Naive thymus-derived CD4-positive, alpha-beta T cell (primary cell): Measurements from ENCODE around the gene HHLA2. TPM values are rescaled to one million over a fixed set of nuclear protein-coding genes. Genes with fewer than 3 reads are reported as not detected.

Source experiments
- ATAC-seq: fragments of 150-1000 bp; cut with Tn5 transposase; 2 replicates; pipeline ENCODE4 v1.10.0; 2021; ENCODE audit warnings: mild to moderate bottlenecking, moderate library complexity
- CTCF ChIA-PET: fragments of 350-600 bp; sonication (Branson Sonifier 250); formaldehyde crosslinking; loops from one replicate; lab custom pipeline; 2021; ENCODE audit warnings: antibody characterized with exemption; lab: Charles Lee
- POLR2A ChIA-PET: fragments of 350-600 bp; sonication (Branson Sonifier 250); formaldehyde crosslinking; loops from one replicate; lab custom pipeline; 2021; ENCODE audit warnings: antibody characterized with exemption, inconsistent platforms; lab: Charles Lee
- DNase-seq, 9 donors: peaks; one replicate each; pipeline versions ENCODE4 v3.0.0 to v3.0.0-alpha.2; 2020 to 2022; ENCODE audit warnings: mixed read lengths in 1 of 9
- H3K27ac ChIP-seq: one replicate; pipeline ENCODE4 v1.7.0; 2013; ENCODE audit warnings: mild to moderate bottlenecking, low read depth, low read length, moderate library complexity
- H3K27me3 ChIP-seq, 2 donors: one replicate each; pipeline ENCODE4 v1.7.0; 2013; ENCODE audit warnings: low read length in 2 of 2, mild to moderate bottlenecking in 2 of 2, moderate library complexity in 2 of 2; ENCODE audit not compliant: control insufficient read depth in 2 of 2, insufficient read depth in 2 of 2
- H3K36me3 ChIP-seq, 3 experiments: 1 replicate in 2 of 3; 2 replicates in 1 of 3; pipeline ENCODE4 v1.7.0; 2013; ENCODE audit warnings: low read length in 3 of 3, mild to moderate bottlenecking in 3 of 3, moderate library complexity in 1 of 3; ENCODE audit not compliant: insufficient read depth in 3 of 3, control insufficient read depth in 2 of 3
- H3K4me1 ChIP-seq, 2 donors: one replicate each; pipeline ENCODE4 v1.7.0; 2013; ENCODE audit warnings: low read length in 2 of 2, mild to moderate bottlenecking in 2 of 2, moderate library complexity in 1 of 2; ENCODE audit not compliant: control insufficient read depth in 2 of 2, insufficient read depth in 2 of 2
- H3K4me3 ChIP-seq: 2 replicates; pipeline ENCODE4 v1.7.0; 2013; ENCODE audit warnings: mild to moderate bottlenecking, low read length
- H3K9me3 ChIP-seq, 3 experiments: 1 replicate in 2 of 3; 2 replicates in 1 of 3; pipeline ENCODE4 v1.7.0; 2013; ENCODE audit warnings: low read length in 3 of 3; ENCODE audit not compliant: control insufficient read depth in 2 of 3
- H3K27ac Mint-ChIP-seq, 9 donors: one replicate each; pipeline ENCODE4 v1.8.0; 2020 to 2022; ENCODE audit warnings: mixed read lengths in 9 of 9, mild to moderate bottlenecking in 8 of 9, moderate library complexity in 5 of 9, inconsistent platforms in 2 of 9
- H3K27me3 Mint-ChIP-seq, 5 donors: one replicate each; pipeline ENCODE4 v1.8.0; 2021 to 2022; ENCODE audit warnings: mixed read lengths in 5 of 5, mild to moderate bottlenecking in 1 of 5
- H3K36me3 Mint-ChIP-seq, 5 donors: one replicate each; pipeline ENCODE4 v1.8.0; 2020 to 2022; ENCODE audit warnings: mixed read lengths in 5 of 5, mild to moderate bottlenecking in 3 of 5, inconsistent platforms in 1 of 5
- H3K4me1 Mint-ChIP-seq, 7 donors: one replicate each; pipeline ENCODE4 v1.8.0; 2020 to 2022; ENCODE audit warnings: mixed read lengths in 7 of 7, mild to moderate bottlenecking in 3 of 7, inconsistent platforms in 1 of 7
- H3K4me3 Mint-ChIP-seq, 10 donors: one replicate each; pipeline ENCODE4 v1.8.0; 2020 to 2022; ENCODE audit warnings: mild to moderate bottlenecking in 10 of 10, mixed read lengths in 10 of 10, moderate library complexity in 6 of 10, inconsistent platforms in 2 of 10
- H3K9me3 Mint-ChIP-seq, 11 donors: one replicate each; pipeline ENCODE4 v1.8.0; 2020 to 2022; ENCODE audit warnings: mixed read lengths in 11 of 11, mild to moderate bottlenecking in 4 of 11, inconsistent platforms in 1 of 11, moderate library complexity in 1 of 11
- intact Hi-C, 2 donors: fragments of 100-400 bp; cut with micrococcal nuclease; formaldehyde crosslinking; loops; one replicate each; pipeline ENCODE4 v1.15.1; 2023
- polyA plus RNA-seq, 2 donors: library from polyadenylated mRNA; unstranded; fragments of 300-500 nt; fragmentation: Illumina TruSeq; gene quantifications; one replicate each; pipeline ENCODE4 v1.2.3, GENCODE V29; 2021
- total RNA-seq, 6 experiments: library from RNA in 5 of 6; stranded (reverse) in 5 of 6; gene quantifications; 1 replicate in 5 of 6; 2 replicates in 1 of 6; pipeline ENCODE4 v1.2.3 and lab custom pipeline; 2021 to 2026

HHLA2 gene
- total and polyA plus RNA-seq, 7 experiments from 2014 or later, result 0.13 to 4.5 (median 0.34) TPM; not detected in 1

DNA sequence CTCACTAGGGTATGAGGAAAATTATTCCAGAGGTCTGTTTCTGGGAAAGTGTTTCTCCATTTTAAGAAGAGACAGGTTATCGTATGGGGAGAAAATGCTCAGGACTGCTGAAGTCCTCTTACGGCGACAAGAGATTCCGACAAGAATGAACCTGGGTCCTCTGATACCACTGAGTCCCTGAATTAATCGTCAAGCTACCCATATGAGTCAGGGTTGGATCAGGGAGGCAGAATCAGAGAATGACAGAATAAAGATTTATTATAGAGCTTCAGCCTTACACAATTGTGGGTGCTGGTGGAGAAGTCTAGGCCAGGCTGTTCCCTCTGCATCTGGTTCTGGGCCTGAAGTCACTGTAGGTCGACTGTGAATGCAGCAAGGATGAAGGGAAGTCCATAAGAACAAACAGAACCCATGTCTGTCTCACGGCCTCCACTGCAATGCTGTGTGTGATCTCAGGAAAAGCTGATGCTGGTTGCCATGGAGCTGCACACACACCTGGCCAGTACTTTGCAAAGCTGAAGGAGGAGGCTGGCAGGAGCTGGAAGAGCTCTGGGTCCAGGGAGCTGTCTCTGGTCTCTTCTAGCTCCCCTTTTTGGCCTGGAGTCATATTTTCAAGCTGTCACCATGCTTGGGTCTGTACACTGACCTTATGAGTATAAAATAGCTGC lies 83.9 kb downstream of the HHLA2 start:
- no peaks in the 10 kb centered on the region for H3K4me1 Mint-ChIP-seq
- CTCF ChIA-PET, result interaction anchor here (0.7 kb wide), 1 partner anchor 24 kb away, joined by 3 read pairs; no protein-coding TSS in a partner anchor

GRCh38 chr3:108381529-108382140 lies 85.3 kb downstream of the HHLA2 start:
- Histone ChIP-seq H3K36me3 (no peaks in the 10 kb centered on the region), H3K4me3 (no peak overlapping the region), H3K4me1 (no peaks in the 10 kb centered on the region), H3K27ac (no peak overlapping the region), H3K9me3 (no peaks in the 10 kb centered on the region), H3K27me3 (no peaks in the 10 kb centered on the region)
- ChIA-PET CTCF (no interaction called here), POLR2A (no interaction called here)
- no peak overlapping the region for H3K4me3 Mint-ChIP-seq
- ATAC-seq, result no peak
- H3K4me1 Mint-ChIP-seq, result peaks cover 0 to 2% (median 0%) of the 10 kb centered on the region in 7 donors
- no peak overlapping the region for H3K27ac Mint-ChIP-seq
- intact Hi-C loops, result no loop called here
- peaks cover 0 to 3% (median 0%) of the 10 kb centered on the region in 5 donors for H3K27me3 Mint-ChIP-seq
- peaks cover 0 to 3% (median 0%) of the 10 kb centered on the region in 11 donors for H3K9me3 Mint-ChIP-seq
- peaks cover 0 to 14% (median 0%) of the 10 kb centered on the region in 5 donors for H3K36me3 Mint-ChIP-seq
- DNase-seq, result no peak

More for the DNA sequence above, 83.9 kb downstream of the HHLA2 start:
- Histone ChIP-seq H3K4me3 (no peak overlapping the region), H3K27ac (no peak overlapping the region), H3K36me3 (no peaks in the 10 kb centered on the region), H3K27me3 (no peaks in the 10 kb centered on the region), H3K9me3 (no peaks in the 10 kb centered on the region), H3K4me1 (no peaks in the 10 kb centered on the region)
- intact Hi-C loops, result no loop called here
- Mint-ChIP-seq H3K4me3 (no peak overlapping the region), H3K36me3 (peaks cover 0 to 16% (median 0%) of the 10 kb centered on the region in 5 donors), H3K27me3 (peaks cover 0 to 2% (median 0%) of the 10 kb centered on the region in 5 donors), H3K9me3 (peaks cover 0 to 3% (median 0%) of the 10 kb centered on the region in 11 donors), H3K27ac (no peak overlapping the region)
- ATAC-seq (no peak), DNase-seq (no peak)
- POLR2A ChIA-PET, result no interaction called here

DNA sequence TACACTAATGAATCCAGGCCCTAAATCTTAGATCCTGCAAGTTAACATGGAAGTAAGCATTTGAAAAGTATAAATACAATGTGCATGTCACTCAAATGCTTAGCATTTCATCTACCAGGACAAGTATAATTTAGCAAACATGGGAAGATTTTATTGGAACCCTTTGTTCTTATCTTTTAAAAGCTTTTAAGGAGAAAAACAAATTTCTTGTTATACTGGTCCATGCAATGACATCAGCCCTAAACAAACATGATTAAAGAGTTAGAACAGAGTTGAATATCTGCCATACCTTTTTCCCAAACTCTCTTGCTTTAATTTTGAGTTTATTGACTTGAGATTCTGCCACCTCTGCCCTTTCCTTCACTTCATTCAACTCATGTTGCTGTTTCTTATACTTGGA lies 87.0 kb downstream of the HHLA2 start:
- DNase-seq (no peak), ATAC-seq (no peak)
- Mint-ChIP-seq H3K36me3 (peaks cover 0 to 5% (median 0%) of the 10 kb centered on the region in 5 donors), H3K4me3 (no peak overlapping the region), H3K27ac (no peak overlapping the region), H3K27me3 (peaks cover 0 to 3% (median 0%) of the 10 kb centered on the region in 5 donors), H3K4me1 (peaks cover 0 to 12% (median 0%) of the 10 kb centered on the region in 7 donors), H3K9me3 (peaks cover 0 to 5% (median 0%) of the 10 kb centered on the region in 11 donors)
- CTCF ChIA-PET, result no interaction called here
- intact Hi-C loops, result no loop called here
- no peak overlapping the region for H3K27ac ChIP-seq
- no peaks in the 10 kb centered on the region for H3K4me1 ChIP-seq
- H3K27me3 ChIP-seq, result no peaks in the 10 kb centered on the region
- no peak overlapping the region for H3K4me3 ChIP-seq
- no peaks in the 10 kb centered on the region for H3K9me3 ChIP-seq
- no peaks in the 10 kb centered on the region for H3K36me3 ChIP-seq
- POLR2A ChIA-PET, result no interaction called here

DNA sequence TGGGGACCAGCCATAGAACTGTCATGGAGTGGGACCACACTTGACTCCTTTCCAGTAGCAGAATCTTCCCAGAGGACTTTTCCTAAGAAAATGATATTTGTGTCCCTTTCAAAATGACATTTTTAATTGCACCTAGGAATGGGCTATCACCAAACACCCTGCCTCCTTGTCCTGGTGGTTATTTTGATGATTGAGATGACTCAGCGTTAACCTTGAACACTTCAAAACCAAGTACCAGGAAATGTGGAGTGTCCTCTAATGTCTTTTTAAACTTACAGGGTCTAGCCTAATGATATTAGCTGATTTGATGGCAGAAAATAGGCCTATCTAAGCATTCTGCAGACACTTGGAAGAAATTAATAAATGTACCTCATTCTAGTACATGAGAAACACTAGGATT lies 90.7 kb downstream of the HHLA2 start:
- Histone ChIP-seq H3K27me3 (no peaks in the 10 kb centered on the region), H3K4me3 (no peak overlapping the region), H3K36me3 (no peaks in the 10 kb centered on the region), H3K4me1 (no peaks in the 10 kb centered on the region), H3K9me3 (no peaks in the 10 kb centered on the region), H3K27ac (no peak overlapping the region)
- CTCF ChIA-PET, result no interaction called here
- Mint-ChIP-seq H3K4me3 (no peak overlapping the region), H3K27me3 (peaks cover 0 to 13% (median 0%) of the 10 kb centered on the region in 5 donors), H3K36me3 (peaks cover 0 to 9% (median 0%) of the 10 kb centered on the region in 5 donors), H3K4me1 (peaks cover 0 to 18% (median 0%) of the 10 kb centered on the region in 7 donors), H3K27ac (no peak overlapping the region), H3K9me3 (peaks cover 0 to 5% (median 0%) of the 10 kb centered on the region in 11 donors)
- no peak for ATAC-seq
- intact Hi-C loops, result no loop called here
- DNase-seq, result no peak
- POLR2A ChIA-PET, result no interaction called here

GRCh38 chr3:108388136-108389132 lies 92.1 kb downstream of the HHLA2 start:
- H3K27ac Mint-ChIP-seq, result no peak overlapping the region
- no peak overlapping the region for H3K4me3 ChIP-seq
- H3K27me3 ChIP-seq, result no peaks in the 10 kb centered on the region
- POLR2A ChIA-PET, result no interaction called here
- CTCF ChIA-PET, result no interaction called here
- H3K4me1 ChIP-seq, result no peaks in the 10 kb centered on the region
- no peaks in the 10 kb centered on the region for H3K9me3 ChIP-seq
- ATAC-seq (no peak), DNase-seq (peak in 1 of 9 donors; percentile 24)
- no peak overlapping the region for H3K27ac ChIP-seq
- H3K36me3 Mint-ChIP-seq, result peaks cover 0 to 9% (median 0%) of the 10 kb centered on the region in 5 donors
- intact Hi-C loops, result no loop called here
- H3K4me3 Mint-ChIP-seq, result no peak overlapping the region
- peaks cover 0 to 5% (median 0%) of the 10 kb centered on the region in 11 donors for H3K9me3 Mint-ChIP-seq
- H3K27me3 Mint-ChIP-seq, result peaks cover 0 to 13% (median 0%) of the 10 kb centered on the region in 5 donors
- no peaks in the 10 kb centered on the region for H3K36me3 ChIP-seq
- H3K4me1 Mint-ChIP-seq, result peaks cover 0 to 18% (median 0%) of the 10 kb centered on the region in 7 donors

- H3K27ac ChIP-seq, result no peak overlapping the region
- no peak overlapping the region for H3K4me3 ChIP-seq
- DNase-seq (no peak), ATAC-seq (no peak)
- peaks cover 0 to 2% of the 10 kb centered on the region in 2 donors for H3K4me1 ChIP-seq
- H3K36me3 ChIP-seq, result no peaks in the 10 kb centered on the region
- peaks cover 0 to 5% (median 0%) of the 10 kb centered on the region in 11 donors for H3K9me3 Mint-ChIP-seq
- no peak overlapping the region for H3K27ac Mint-ChIP-seq
- H3K9me3 ChIP-seq, result no peaks in the 10 kb centered on the region
- ChIA-PET POLR2A (interaction anchor here (0.7 kb wide), 1 partner anchor 157 kb away, joined by 3 read pairs; no protein-coding TSS in a partner anchor), CTCF (interaction anchor here (0.7 kb wide), 1 partner anchor 117 kb away, joined by 3 read pairs; no protein-coding TSS in a partner anchor)
- intact Hi-C loops, result no loop called here
- no peaks in the 10 kb centered on the region for H3K27me3 ChIP-seq
- H3K4me1 Mint-ChIP-seq, result peaks cover 0 to 18% (median 0%) of the 10 kb centered on the region in 7 donors
- peaks cover 0 to 13% (median 0%) of the 10 kb centered on the region in 5 donors for H3K27me3 Mint-ChIP-seq
- H3K4me3 Mint-ChIP-seq, result no peak overlapping the region
- H3K36me3 Mint-ChIP-seq, result peaks cover 0 to 9% (median 0%) of the 10 kb centered on the region in 5 donors
Observed at GRCh38 chr3:108389372-108389771, 93.0 kb downstream of the HHLA2 start.
